Measurements from ENCODE around the gene SYNGR3. TPM values are rescaled to one million over a fixed set of nuclear protein-coding genes. Genes with fewer than 3 reads are reported as not detected.
A peak's percentile ranks its signal among the peaks of the same experiment; 100 is the strongest.

SYNGR3 gene
- total and polyA plus RNA-seq, 5 experiments from 2014 or later, result 0.60 to 1.1 (median 0.77) TPM; not detected in 1

DNA sequence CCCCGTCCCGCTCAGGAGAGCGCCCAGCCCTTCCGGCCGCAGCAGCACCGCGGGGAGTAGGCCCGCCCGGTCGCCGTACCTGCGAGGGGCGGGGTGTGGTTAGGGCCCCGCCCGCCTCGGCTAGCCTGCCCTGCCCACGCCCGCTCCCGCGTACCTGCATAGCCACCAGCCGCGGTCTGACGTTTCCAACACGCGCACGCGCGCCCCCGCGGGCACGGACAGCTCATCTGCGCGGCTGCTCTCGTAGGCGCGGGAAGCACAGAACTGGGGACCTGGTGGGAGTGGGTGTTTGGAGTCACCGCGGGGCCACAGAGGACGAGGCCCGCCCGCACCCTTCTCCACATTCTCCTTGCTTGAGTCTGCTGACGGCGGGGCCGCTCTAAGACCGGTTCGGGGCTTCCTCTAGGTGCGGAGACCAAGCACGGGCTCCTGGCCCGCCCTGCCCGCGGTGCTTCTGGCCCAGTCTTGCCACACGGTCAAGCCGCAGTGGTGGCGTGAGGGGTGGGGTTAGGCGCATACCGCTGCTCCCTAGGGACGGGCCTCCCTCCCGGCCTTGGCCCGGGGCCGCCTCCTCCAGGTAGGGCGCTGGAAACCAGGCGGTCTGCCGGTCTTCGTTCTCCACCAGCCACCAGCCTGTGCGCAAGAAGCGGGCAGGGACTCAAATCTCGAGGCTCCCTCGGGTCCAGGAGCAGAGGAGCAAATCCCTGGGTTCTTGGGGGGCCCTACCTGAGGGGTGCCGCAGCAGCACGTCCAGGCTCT, 10.3 kb upstream of the SYNGR3 start:
- H3K36me3 Mint-ChIP-seq, result peaks cover 0 to 45% (median 18%) of the 10 kb centered on the region in 3 donors
- no peak for DNase-seq
- no peaks in the 10 kb centered on the region for H3K9me3 Mint-ChIP-seq
- H3K4me3 Mint-ChIP-seq, result no peak overlapping the region
- H3K27ac Mint-ChIP-seq, result no peak overlapping the region
- H3K27me3 Mint-ChIP-seq, result peaks cover 1 to 33% (median 4%) of the 10 kb centered on the region in 5 donors
- no peak for ATAC-seq
- POLR2A ChIA-PET, result interaction anchor here (0.5 to 7.3 kb wide), 4 partner anchors 8 to 986 kb away, joined by 4 to 89 read pairs (median 26); partner anchors contain the start of genes NDUFB10, RPS2 and TBL3
- H3K4me1 Mint-ChIP-seq, result peaks cover 6 to 10% (median 7%) of the 10 kb centered on the region in 4 donors

DNA sequence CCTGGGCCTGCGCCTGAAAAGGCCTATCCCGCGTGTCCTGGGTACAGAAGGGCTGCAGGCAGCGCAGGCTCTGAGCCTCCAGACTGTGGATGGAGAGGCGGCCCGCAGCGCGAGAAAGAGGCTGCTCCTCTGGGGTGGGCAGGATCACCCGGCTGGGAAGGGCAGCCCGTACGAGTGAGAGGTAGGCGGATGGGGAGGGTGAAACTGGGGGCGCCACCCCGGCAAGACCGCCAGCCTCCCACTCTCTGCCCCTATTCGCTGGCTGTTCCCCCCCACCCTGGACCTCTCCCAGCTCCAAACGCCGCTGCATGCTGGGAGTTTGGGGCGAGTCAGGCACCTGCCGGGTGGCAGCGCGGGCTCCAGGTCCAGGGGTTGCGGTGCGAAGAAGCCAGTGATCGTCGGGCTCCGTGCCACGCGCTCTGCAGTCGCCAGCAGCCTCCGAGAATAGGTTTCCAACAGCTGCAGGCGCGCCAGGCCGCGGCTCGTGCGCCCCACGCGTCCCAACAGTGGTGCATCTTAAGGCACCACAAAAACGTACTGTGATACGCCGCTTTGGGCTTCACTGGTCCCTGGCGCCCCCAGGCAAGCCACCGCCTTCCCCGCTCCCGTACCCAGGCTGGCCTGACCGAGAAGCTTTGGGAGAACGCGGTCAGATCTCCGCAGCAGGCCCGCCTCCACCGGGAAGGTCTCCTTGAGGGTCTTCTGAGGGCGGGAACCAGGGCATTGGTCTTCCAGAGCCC, 9.6 kb upstream of the SYNGR3 start:
- Mint-ChIP-seq H3K4me1 (peaks cover 5 to 17% (median 13%) of the 10 kb centered on the region in 4 donors), H3K27ac (no peak overlapping the region), H3K27me3 (peaks cover 1 to 33% (median 4%) of the 10 kb centered on the region in 5 donors), H3K36me3 (peaks cover 0 to 39% (median 12%) of the 10 kb centered on the region in 3 donors), H3K9me3 (no peaks in the 10 kb centered on the region), H3K4me3 (peak overlapping the region in 1 of 10 donors; percentile 4)
- POLR2A ChIA-PET, result interaction anchor here (0.5 to 7.3 kb wide), 4 partner anchors 9 to 985 kb away, joined by 3 to 89 read pairs (median 24); partner anchors contain the start of genes NDUFB10, RPS2 and TBL3
- ATAC-seq (no peak), DNase-seq (no peak)

DNA sequence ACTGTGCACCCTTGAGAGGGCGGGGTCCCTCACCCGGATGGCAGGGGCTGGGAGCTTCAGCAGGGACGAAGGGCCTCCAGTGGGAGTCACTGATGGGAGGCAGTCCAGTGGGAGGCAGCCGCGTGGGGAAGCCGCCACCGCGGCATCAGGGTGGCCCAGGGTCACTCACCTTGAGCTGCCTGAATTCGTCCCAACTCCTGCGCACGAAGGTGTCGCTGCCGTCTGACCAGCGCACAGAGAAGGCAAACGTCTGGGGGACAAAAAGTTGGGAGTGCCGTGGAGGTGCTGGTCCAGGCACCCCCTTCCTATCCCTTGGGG, 9.0 kb upstream of the SYNGR3 start:
- POLR2A ChIA-PET, result interaction anchor here (0.6 to 7.3 kb wide), 3 partner anchors 10 to 103 kb away, joined by 3 to 89 read pairs (median 43); partner anchors contain the start of genes NDUFB10, RPS2 and TBL3
- ATAC-seq (no peak), DNase-seq (no peak)
- H3K27me3 Mint-ChIP-seq, result peaks cover 1 to 32% (median 4%) of the 10 kb centered on the region in 5 donors
- peak overlapping the region in 1 of 10 donors; percentile 4 for H3K4me3 Mint-ChIP-seq
- no peaks in the 10 kb centered on the region for H3K9me3 Mint-ChIP-seq
- peaks cover 5 to 19% (median 15%) of the 10 kb centered on the region in 4 donors for H3K4me1 Mint-ChIP-seq
- peaks cover 0 to 36% (median 9%) of the 10 kb centered on the region in 3 donors for H3K36me3 Mint-ChIP-seq
- H3K27ac Mint-ChIP-seq, result no peak overlapping the region

DNA sequence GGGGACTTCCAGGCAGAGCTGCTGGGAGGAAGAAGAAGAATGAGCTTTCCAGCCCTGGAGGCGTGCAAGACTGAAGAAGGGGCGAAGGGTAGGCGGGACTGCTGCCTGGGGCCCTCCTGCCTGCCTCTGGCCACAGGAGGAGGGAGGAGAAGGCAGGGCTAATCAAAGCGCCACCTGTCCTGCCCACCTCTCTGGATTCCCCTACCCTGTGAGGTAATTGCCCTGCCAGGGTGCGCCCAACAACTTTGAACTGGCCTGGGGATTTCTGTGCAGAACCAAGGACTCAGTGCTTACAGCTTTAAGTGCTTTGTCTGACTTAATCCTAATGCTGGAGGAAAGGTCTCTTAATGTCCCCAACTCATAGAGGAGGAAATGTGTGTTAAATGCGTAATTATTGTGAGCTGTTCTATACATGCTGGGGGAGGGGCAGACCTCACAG, 8.4 kb upstream of the SYNGR3 start, which contains the start of gene NOXO1:
NOXO1 (minus strand) TSS at position 72 of the 439 bp plus-strand sequence. CDS start 290 bp downstream, outside the sequence.
- ATAC-seq, result no peak
- Mint-ChIP-seq H3K4me1 (peaks cover 5 to 19% (median 15%) of the 10 kb centered on the region in 4 donors), H3K27me3 (peaks cover 1 to 28% (median 4%) of the 10 kb centered on the region in 5 donors), H3K36me3 (peaks cover 0 to 36% (median 5%) of the 10 kb centered on the region in 3 donors), H3K4me3 (peak within 1 kb of the TSS in 7 of 10 donors; percentile 22 to 79 (median 73)), H3K9me3 (no peaks in the 10 kb centered on the region), H3K27ac (peak within 1 kb of the TSS in 1 of 10 donors; percentile 73)
- DNase-seq, result no peak
- POLR2A ChIA-PET, result interaction anchor here (1.0 to 7.3 kb wide), 3 partner anchors 10 to 28 kb away, joined by 4 to 89 read pairs (median 43); partner anchors contain the start of genes NDUFB10, RPS2, TBL3 and ZNF598

DNA sequence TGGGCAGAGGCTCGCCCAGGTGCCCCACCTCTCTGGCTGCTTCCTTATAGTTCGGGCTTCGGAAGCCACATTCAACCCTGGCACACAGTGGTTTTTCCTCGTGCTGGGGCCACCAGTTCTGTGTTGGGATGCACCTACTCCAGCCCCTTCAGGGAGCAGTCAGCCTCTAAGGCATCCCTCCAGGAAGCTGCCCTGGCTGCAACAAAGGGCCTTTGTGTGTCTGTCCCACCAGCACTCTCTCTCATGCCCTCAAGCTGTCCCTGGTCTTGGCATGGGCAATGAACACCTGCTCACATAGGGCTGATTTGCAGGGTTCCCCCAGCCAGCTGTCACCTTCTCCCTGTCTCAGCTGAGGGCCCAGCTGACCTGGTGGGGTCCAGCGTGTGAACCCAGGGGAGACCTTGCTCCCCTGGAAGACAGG, 7.7 kb upstream of the SYNGR3 start:
- DNase-seq (no peak), ATAC-seq (no peak)
- Mint-ChIP-seq H3K4me3 (peak overlapping the region in 5 of 10 donors; percentile 66 to 79 (median 76)), H3K9me3 (no peaks in the 10 kb centered on the region), H3K4me1 (peaks cover 5 to 19% (median 15%) of the 10 kb centered on the region in 4 donors), H3K36me3 (peaks cover 0 to 36% (median 8%) of the 10 kb centered on the region in 3 donors), H3K27me3 (peaks cover 1 to 32% (median 10%) of the 10 kb centered on the region in 5 donors), H3K27ac (no peak overlapping the region)
- POLR2A ChIA-PET, result interaction anchor here (0.9 to 7.3 kb wide), 5 partner anchors 8 to 173 kb away, joined by 4 to 89 read pairs (median 7); partner anchors contain the start of genes NDUFB10, RPS2, TBL3 and TRAF7

DNA sequence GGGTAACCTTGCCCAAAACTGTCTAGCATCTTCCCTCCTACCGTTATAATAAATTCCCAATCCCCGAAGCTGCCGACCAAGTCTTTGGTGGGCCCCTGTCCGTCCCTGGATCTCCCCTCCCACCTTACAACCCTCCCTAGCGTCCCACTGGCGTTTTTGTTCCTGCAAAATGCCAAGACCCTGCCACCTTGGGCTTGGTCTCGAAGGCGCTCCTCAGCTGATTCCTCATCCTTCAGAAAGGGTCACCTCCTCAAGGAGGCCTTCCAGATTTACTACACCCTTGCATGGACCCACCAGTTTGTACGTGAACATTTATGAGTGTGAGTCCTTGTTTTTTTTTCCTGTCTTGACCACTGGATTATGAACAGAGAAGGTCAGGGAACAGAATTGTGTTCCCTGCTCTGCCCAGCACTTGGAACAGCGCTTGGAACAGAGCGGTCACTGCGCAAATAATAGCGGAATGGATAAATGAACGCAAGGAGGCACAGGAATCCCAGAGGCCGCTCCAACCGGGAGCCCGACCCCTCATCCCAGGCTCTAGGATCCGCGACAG, 6.7 kb upstream of the SYNGR3 start:
- Mint-ChIP-seq H3K4me3 (peak overlapping the region; percentile 73 to 89 (median 79)), H3K27me3 (peaks cover 1 to 37% (median 10%) of the 10 kb centered on the region in 5 donors), H3K4me1 (peaks cover 5 to 19% (median 15%) of the 10 kb centered on the region in 4 donors), H3K9me3 (no peaks in the 10 kb centered on the region), H3K27ac (peak overlapping the region in 9 of 10 donors; percentile 10 to 81 (median 67)), H3K36me3 (peaks cover 0 to 30% (median 10%) of the 10 kb centered on the region in 3 donors)
- DNase-seq (no peak), ATAC-seq (no peak)
- POLR2A ChIA-PET, result interaction anchor here (0.7 to 7.3 kb wide), 8 partner anchors 10 to 178 kb away, joined by 3 to 89 read pairs (median 5); partner anchors contain the start of genes NDUFB10, RPS2, TBL3 and TRAF7

DNA sequence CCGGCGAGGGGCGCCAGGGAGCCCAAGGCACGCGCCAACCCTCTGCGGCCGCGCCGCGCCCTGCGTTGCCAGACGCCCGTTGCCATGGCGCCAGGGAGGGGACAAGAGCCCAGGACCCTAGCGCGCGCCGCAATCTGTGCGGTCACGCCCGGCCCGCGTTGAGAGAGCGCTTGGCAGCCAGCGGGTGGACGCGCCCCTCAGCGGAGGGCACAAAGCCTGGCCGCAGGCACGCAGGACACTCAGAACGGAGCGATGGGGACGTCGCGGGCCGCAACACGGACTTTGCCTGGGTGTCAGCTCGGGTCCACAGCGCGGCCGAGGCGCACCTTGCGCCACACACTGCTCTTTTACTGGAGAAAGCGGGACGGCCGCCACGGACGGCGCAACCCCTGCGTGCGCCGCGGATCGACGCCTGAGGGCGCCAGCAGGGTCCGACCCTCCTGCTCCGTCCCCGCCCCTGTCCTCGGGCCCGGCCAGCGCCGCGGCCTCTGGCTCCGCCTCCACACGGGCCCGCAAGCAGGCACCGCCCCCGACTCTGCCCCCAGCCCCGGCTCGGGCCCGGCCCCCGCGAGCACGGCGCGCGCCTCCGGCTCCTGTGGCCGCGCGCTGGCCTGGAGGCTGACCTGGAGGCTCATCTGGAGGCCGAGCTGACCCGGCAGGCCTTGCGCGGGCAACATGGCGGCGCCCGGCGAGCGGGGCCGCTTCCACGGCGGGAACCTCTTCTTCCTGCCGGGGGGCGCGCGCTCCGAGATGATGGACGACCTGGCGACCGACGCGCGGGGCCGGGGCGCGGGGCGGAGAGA, 6.0 kb upstream of the SYNGR3 start, which contains the start of gene GFER:
GFER (plus strand) TSS at position 650 of the 803 bp plus-strand sequence; CDS start at position 676, 26 bp downstream.
- Mint-ChIP-seq H3K27me3 (peaks cover 1 to 38% (median 10%) of the 10 kb centered on the region in 5 donors), H3K27ac (peak within 1 kb of the TSS; percentile 10 to 83 (median 74)), H3K9me3 (no peaks in the 10 kb centered on the region), H3K36me3 (peaks cover 0 to 24% (median 7%) of the 10 kb centered on the region in 3 donors), H3K4me1 (peaks cover 7 to 21% (median 16%) of the 10 kb centered on the region in 4 donors), H3K4me3 (peak within 1 kb of the TSS; percentile 74 to 89 (median 79))
- ATAC-seq, result peak; percentile 62 to 74
- POLR2A ChIA-PET, result interaction anchor here (0.8 to 7.3 kb wide), 9 partner anchors 8 to 269 kb away, joined by 3 to 89 read pairs (median 3); partner anchors contain the start of genes NDUFB10, RPS2, TBL3 and TRAF7
- peak in 8 of 10 donors; percentile 48 to 75 (median 56) for DNase-seq

DNA sequence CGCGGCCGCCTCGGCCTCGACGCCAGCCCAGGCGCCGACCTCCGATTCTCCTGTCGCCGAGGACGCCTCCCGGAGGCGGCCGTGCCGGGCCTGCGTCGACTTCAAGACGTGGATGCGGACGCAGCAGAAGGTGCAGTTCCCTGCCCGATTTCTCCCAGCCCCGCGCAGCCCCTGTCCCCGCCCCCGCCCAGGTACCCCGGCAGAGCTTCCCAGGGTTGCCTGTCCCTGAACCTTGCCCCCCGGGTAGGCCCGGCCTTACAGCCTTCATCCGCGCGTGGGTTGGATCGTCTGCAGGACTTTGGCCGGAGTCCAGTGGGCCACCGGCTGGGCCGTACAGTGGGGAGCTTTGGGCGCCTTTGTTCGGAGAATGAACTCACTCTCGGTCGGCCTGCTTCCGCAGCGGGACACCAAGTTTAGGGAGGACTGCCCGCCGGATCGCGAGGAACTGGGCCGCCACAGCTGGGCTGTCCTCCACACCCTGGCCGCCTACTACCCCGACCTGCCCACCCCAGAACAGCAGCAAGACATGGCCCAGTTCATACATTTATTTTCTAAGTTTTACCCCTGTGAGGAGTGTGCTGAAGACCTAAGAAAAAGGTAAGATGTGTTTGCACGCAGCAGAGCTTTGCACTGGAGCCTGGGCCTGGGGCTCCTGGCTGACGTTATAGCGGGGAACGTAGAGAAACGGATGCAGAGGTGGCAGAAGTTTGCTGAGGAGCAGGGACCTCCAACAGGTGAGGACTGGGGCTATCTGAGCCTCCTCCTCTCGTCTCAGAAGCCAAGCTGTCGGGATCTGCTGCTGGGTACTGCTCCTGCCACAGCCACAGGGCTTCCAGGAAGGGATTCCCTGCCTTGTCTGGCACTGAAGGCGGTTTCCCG, 5.2 kb upstream of the SYNGR3 start:
- Mint-ChIP-seq H3K27me3 (peaks cover 3 to 43% (median 13%) of the 10 kb centered on the region in 5 donors), H3K9me3 (no peaks in the 10 kb centered on the region), H3K27ac (peak overlapping the region in 7 of 10 donors; percentile 51 to 82 (median 64)), H3K4me1 (peaks cover 9 to 30% (median 20%) of the 10 kb centered on the region in 4 donors), H3K4me3 (peak overlapping the region; percentile 70 to 88 (median 77)), H3K36me3 (peaks cover 0 to 21% (median 7%) of the 10 kb centered on the region in 3 donors)
- DNase-seq (no peak), ATAC-seq (peak; percentile 48 to 54)
- POLR2A ChIA-PET, result interaction anchor here (0.8 to 7.3 kb wide), 9 partner anchors 9 to 268 kb away, joined by 3 to 89 read pairs (median 3); partner anchors contain the start of genes MLST8, NDUFB10, RPS2 and TBL3

DNA sequence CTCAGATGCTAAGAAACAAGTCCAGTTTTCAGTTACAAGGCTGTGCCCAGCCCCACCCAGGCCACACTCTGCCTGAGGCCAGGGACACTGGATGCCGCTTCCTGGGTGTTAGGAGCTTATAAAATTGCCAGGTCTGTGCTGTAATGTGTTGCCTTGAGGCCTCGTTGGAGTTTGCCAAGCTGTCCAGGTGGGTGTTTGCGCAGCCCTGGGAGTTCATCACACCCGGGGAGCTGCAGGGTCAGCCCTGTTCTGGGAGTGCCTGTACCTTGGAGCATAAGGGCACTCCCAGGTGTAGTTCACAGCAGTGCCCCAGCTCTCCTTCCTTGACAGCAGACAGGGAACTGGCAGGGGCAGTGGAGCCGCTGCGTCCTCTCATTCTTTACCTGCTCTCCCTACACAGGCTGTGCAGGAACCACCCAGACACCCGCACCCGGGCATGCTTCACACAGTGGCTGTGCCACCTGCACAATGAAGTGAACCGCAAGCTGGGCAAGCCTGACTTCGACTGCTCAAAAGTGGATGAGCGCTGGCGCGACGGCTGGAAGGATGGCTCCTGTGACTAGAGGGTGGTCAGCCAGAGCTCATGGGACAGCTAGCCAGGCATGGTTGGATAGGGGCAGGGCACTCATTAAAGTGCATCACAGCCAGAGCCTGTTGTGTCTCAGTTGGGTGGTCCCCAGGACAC, 4.2 kb upstream of the SYNGR3 start:
- no peak for ATAC-seq
- Mint-ChIP-seq H3K27me3 (peaks cover 3 to 40% (median 13%) of the 10 kb centered on the region in 5 donors), H3K9me3 (no peaks in the 10 kb centered on the region), H3K4me3 (peak overlapping the region; percentile 70 to 88 (median 77)), H3K4me1 (peaks cover 9 to 33% (median 20%) of the 10 kb centered on the region in 4 donors), H3K36me3 (peaks cover 0 to 19% (median 7%) of the 10 kb centered on the region in 3 donors), H3K27ac (peak overlapping the region in 3 of 10 donors; percentile 24 to 64 (median 38))
- POLR2A ChIA-PET, result interaction anchor here (0.8 to 7.3 kb wide), 4 partner anchors 14 to 220 kb away, joined by 3 to 89 read pairs (median 24); partner anchors contain the start of genes MLST8, NDUFB10, RPS2 and TBL3
- DNase-seq, result no peak

Measured in naive thymus-derived CD8-positive, alpha-beta T cell (primary cell).